Mucosa of descending colon (tissue), 3 donors: ENCODE results near the gene DNAH12. TPM values are rescaled to one million over a fixed set of nuclear protein-coding genes. Genes with fewer than 3 reads are reported as not detected.

ENCODE experiments used
- ATAC-seq: fragments of 200-7000 bp; cut with Tn5 transposase; one replicate; pipeline ENCODE4 v1.9.1; 2020; ENCODE audit warnings: mild to moderate bottlenecking, moderate library complexity
- DNase-seq, 3 donors: peaks; one replicate each; pipeline ENCODE4 v3.0.0-alpha.2; 2020
- H3K36me3 ChIP-seq: fragments of 200-600 bp; one replicate; pipeline ENCODE4 v1.8.0; 2021; ENCODE audit warnings: low read depth, mild to moderate bottlenecking
- H3K4me1 ChIP-seq: fragments of 200-600 bp; one replicate; pipeline ENCODE4 v1.8.0; 2021; ENCODE audit warnings: low read depth, mild to moderate bottlenecking
- H3K4me3 ChIP-seq: fragments of 200-600 bp; one replicate; pipeline ENCODE4 v1.8.0; 2021; ENCODE audit warnings: mild to moderate bottlenecking
- H3K9me3 ChIP-seq: fragments of 200-600 bp; one replicate; pipeline ENCODE4 v1.8.0; 2021; ENCODE audit warnings: mild to moderate bottlenecking
- intact Hi-C, 2 donors: fragments of 100-400 bp; cut with DNase I in 1 of 2; cut with micrococcal nuclease in 1 of 2; formaldehyde crosslinking; loops; one replicate each; pipeline versions ENCODE4 v1.11.0 to v1.11.1; 2022; cut with DNase I, micrococcal nuclease
- total RNA-seq, 3 donors: library from RNA; stranded (reverse); fragmentation: NEBNext Ultra II Directional in 2 of 3; extraction: Animal tissue kit (Norgen Biotek cat#: 25700) in 2 of 3; gene quantifications; one replicate each; pipeline versions ENCODE4 v1.2.1 to v1.2.4, GENCODE V29; 2021 to 2023
- TF ChIP-seq, protein P1 (sequence below): fragments of 200-600 bp; IDR thresholded peaks from one replicate; pipeline ENCODE4 v1.8.0; 2022; ENCODE audit warnings: antibody characterized with exemption, mild to moderate bottlenecking
- donor health status: DM: no; HTN: no; CAD: no; lungs with moderate emphysema.
- donor health status: DM: no; HTN: no; CAD: no.
- donor health status: DM: no; HTN: yes; CAD: no.

Gene DNAH12
- total RNA-seq, 3 donors from 2014 or later = 0.07 to 0.26 (median 0.16) TPM

DNA sequence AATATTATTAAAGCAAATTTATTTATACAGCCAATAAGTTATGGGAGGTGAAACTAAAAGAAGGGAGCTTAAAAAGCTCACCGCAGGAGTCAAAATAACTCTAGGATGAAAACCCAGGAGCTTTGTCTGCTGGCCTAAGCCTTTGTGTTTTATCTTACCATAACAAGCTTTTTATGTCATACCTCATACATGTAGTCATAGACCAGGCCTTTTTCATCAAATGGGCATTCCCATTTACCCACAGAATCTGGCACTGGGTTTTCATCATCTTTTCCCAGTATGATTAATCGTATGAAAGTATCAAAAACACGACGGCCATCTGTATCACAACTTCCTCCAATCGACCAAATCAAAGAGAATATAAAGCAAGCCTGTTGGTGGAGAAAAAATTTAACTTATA, 122.8 kb downstream of the DNAH12 start:
- TF ChIP-seq, protein P1, sequence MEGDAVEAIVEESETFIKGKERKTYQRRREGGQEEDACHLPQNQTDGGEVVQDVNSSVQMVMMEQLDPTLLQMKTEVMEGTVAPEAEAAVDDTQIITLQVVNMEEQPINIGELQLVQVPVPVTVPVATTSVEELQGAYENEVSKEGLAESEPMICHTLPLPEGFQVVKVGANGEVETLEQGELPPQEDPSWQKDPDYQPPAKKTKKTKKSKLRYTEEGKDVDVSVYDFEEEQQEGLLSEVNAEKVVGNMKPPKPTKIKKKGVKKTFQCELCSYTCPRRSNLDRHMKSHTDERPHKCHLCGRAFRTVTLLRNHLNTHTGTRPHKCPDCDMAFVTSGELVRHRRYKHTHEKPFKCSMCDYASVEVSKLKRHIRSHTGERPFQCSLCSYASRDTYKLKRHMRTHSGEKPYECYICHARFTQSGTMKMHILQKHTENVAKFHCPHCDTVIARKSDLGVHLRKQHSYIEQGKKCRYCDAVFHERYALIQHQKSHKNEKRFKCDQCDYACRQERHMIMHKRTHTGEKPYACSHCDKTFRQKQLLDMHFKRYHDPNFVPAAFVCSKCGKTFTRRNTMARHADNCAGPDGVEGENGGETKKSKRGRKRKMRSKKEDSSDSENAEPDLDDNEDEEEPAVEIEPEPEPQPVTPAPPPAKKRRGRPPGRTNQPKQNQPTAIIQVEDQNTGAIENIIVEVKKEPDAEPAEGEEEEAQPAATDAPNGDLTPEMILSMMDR = no peak
- DNase-seq = no peak
- intact Hi-C loops = no loop called here
- H3K36me3 ChIP-seq = no peaks in the 10 kb centered on the region
- H3K9me3 ChIP-seq = no peaks in the 10 kb centered on the region
- H3K4me3 ChIP-seq = no peak overlapping the region
- no peaks in the 10 kb centered on the region for H3K4me1 ChIP-seq
- no peak for ATAC-seq

DNA sequence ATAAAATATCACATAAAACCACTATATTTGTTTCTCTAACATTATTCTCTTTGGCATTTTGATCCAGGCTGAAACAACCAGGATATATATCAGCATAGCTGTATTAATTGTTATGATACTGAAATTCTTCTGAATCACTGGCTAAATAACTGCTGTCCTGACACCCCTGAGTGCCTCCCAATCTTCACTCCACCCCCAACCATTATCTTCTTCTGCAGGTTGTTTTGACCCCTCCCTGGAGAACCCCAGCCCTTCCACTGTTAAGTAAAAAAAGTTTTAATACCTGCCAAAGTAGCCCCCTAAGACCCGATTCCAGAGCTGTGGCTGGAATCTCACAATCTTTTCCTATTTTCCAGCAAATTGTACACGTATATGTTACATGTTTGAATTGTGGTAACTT, 124.1 kb downstream of the DNAH12 start:
- Histone ChIP-seq H3K36me3 (no peaks in the 10 kb centered on the region), H3K4me3 (no peak overlapping the region), H3K9me3 (no peaks in the 10 kb centered on the region), H3K4me1 (no peaks in the 10 kb centered on the region)
- TF ChIP-seq, protein P1 = no peak
- intact Hi-C loops = no loop called here
- DNase-seq = no peak
- no peak for ATAC-seq

DNA sequence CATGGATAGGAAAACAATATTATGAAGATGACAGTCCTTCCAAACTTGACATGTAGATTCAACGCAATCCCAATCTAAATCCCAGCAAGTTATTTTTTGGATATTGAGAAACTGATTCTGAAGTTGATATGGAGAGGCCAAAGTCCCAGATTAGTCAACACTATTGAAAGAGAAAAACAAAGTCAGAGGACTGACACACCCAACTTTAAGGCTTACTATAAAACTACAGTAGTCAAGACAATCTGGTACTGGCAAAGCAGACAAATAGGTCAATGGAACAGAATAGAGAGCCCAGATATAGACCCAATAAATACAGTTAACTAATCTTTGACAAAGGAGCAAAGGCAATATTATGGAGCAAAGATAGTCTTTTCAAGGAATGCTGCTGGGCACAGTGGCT, 132.4 kb downstream of the DNAH12 start:
- TF ChIP-seq, protein P1 = no peak
- Histone ChIP-seq H3K4me1 (no peaks in the 10 kb centered on the region), H3K4me3 (no peak overlapping the region), H3K9me3 (no peaks in the 10 kb centered on the region), H3K36me3 (no peaks in the 10 kb centered on the region)
- intact Hi-C loops = no loop called here
- ATAC-seq = peak; percentile 88
- DNase-seq = peak in 1 of 3 donors; percentile 4

DNA sequence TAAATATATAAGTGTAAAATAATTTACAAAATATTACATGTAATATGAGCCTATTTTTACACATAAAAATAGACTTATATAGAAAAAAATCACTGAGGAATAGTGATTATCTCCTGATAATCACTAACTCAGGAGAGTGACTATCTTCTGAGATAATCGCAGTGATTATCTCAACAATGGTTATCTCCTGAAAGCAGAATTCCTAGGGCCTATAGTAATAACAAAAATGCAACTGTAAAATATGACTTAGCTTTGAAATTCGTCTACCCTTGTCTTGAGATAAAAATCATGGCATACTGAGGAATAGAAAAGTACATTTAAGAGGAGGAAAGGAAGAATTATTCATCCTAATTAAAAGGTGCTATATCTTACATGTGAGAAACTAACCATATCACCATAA, 134.7 kb downstream of the DNAH12 start:
- H3K4me1 ChIP-seq = no peaks in the 10 kb centered on the region
- intact Hi-C loops = no loop called here
- H3K4me3 ChIP-seq = no peak overlapping the region
- H3K9me3 ChIP-seq = no peaks in the 10 kb centered on the region
- no peak for ATAC-seq
- TF ChIP-seq, protein P1 = no peak
- no peaks in the 10 kb centered on the region for H3K36me3 ChIP-seq
- no peak for DNase-seq

DNA sequence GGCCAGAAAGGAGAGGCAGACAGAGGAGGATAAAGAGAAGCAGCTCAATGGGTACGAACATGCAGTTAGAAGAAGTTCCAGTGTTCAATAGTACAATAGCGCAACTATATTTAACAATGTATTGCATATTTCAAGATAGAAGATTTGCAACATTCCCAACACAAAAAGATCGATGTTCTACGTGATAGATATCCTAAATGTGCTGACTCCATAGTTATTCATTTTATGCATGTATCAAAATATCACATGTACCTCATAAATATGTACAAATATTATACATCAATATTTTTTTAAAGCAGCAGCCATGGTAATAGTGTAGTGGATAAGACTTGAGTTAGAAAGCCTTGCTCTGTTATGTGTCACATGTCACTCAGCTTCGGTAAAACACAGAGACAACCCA, 141.5 kb downstream of the DNAH12 start:
- no peak overlapping the region for H3K4me3 ChIP-seq
- H3K4me1 ChIP-seq = no peaks in the 10 kb centered on the region
- no peaks in the 10 kb centered on the region for H3K9me3 ChIP-seq
- DNase-seq = no peak
- intact Hi-C loops = no loop called here
- no peaks in the 10 kb centered on the region for H3K36me3 ChIP-seq
- ATAC-seq = no peak
- TF ChIP-seq, protein P1 = no peak
